CD14-positive monocyte (primary cell): ENCODE results near the gene FBXO8. TPM values are rescaled to one million over a fixed set of nuclear protein-coding genes. Genes with fewer than 3 reads are reported as not detected.

Source experiments
- DNase-seq, 3 donors: peaks; one replicate each; pipeline ENCODE4 v3.0.0-alpha.2; 2011 to 2022
- H2AFZ ChIP-seq: 2 replicates; pipeline ENCODE4 v1.6.0; 2012; ENCODE audit warnings: mild to moderate bottlenecking, low read depth, low read length, inconsistent platforms; ENCODE audit not compliant: insufficient read depth, poor library complexity, severe bottlenecking
- H3K27ac ChIP-seq, 2 donors: 1 replicate in 1 of 2; 2 replicates in 1 of 2; pipeline ENCODE4 v1.5.1; 2012 to 2013; ENCODE audit warnings: low read length in 2 of 2, control low read depth in 1 of 2, inconsistent platforms in 1 of 2, low read depth in 1 of 2, mild to moderate bottlenecking in 1 of 2
- H3K27me3 ChIP-seq, 2 donors: one replicate each; pipeline versions ENCODE4 v1.6.0 to v1.6.1; 2011 to 2013; ENCODE audit warnings: low read length in 2 of 2; ENCODE audit not compliant: control insufficient read depth in 2 of 2, insufficient read depth in 2 of 2
- H3K36me3 ChIP-seq, 2 donors: replicated peaks in 1 of 2; 1 replicate in 1 of 2; 2 replicates in 1 of 2; pipeline versions ENCODE4 v1.5.1 to v1.6.1; 2012 to 2013; ENCODE audit warnings: low read length in 2 of 2, control low read depth in 1 of 2, inconsistent platforms in 1 of 2, mild to moderate bottlenecking in 1 of 2; ENCODE audit not compliant: insufficient read depth in 2 of 2, control insufficient read depth in 1 of 2
- H3K4me1 ChIP-seq, 2 donors: 1 replicate in 1 of 2; 2 replicates in 1 of 2; pipeline versions ENCODE4 v1.5.1 to v1.6.1; 2012 to 2013; ENCODE audit warnings: low read length in 2 of 2, control low read depth in 1 of 2, inconsistent platforms in 1 of 2, mild to moderate bottlenecking in 1 of 2, moderate library complexity in 1 of 2; ENCODE audit not compliant: insufficient read depth in 2 of 2, control insufficient read depth in 1 of 2
- H3K4me2 ChIP-seq: replicated peaks from 2 replicates; pipeline ENCODE3; 2012; ENCODE audit warnings: low read length, moderate library complexity, mild to moderate bottlenecking; ENCODE audit not compliant: poor library complexity, severe bottlenecking; ENCODE audit errors: extremely low read depth
- H3K4me3 ChIP-seq, 3 experiments: fragments of 200-600 bp in 1 of 3; sonication (generic) in 1 of 3; replicated peaks in 1 of 3; 1 replicate in 2 of 3; 2 replicates in 1 of 3; pipeline ENCODE4 v1.5.1; 2011 to 2013; ENCODE audit warnings: low read length in 3 of 3, mild to moderate bottlenecking in 3 of 3, control low read depth in 2 of 3, low read depth in 2 of 3, inconsistent platforms in 1 of 3, moderate library complexity in 1 of 3
- H3K79me2 ChIP-seq: 2 replicates; pipeline ENCODE4 v1.6.0; 2012; ENCODE audit warnings: mild to moderate bottlenecking, control low read depth, inconsistent platforms, low read length, moderate library complexity; ENCODE audit not compliant: insufficient read depth
- H3K9ac ChIP-seq: 2 replicates; pipeline ENCODE4 v1.6.0; 2017; ENCODE audit warnings: low read length, mild to moderate bottlenecking; ENCODE audit not compliant: insufficient read depth, poor library complexity, severe bottlenecking
- H3K9me3 ChIP-seq, 2 donors: replicated peaks in 1 of 2; 1 replicate in 1 of 2; 2 replicates in 1 of 2; pipeline versions ENCODE4 v1.5.1 to v1.6.1; 2012 to 2013; ENCODE audit warnings: low read length in 2 of 2, control low read depth in 1 of 2; ENCODE audit not compliant: control insufficient read depth in 1 of 2, insufficient read depth in 1 of 2
- H4K20me1 ChIP-seq: 2 replicates; pipeline ENCODE4 v1.6.0; 2012; ENCODE audit warnings: mild to moderate bottlenecking, low read length, control low read depth, moderate library complexity; ENCODE audit not compliant: insufficient read depth
- H3K27ac Mint-ChIP-seq, 7 donors: one replicate each; pipeline ENCODE4 v1.8.0; 2020; ENCODE audit warnings: mild to moderate bottlenecking in 7 of 7, mixed read lengths in 7 of 7, moderate library complexity in 6 of 7, inconsistent platforms in 2 of 7
- H3K27me3 Mint-ChIP-seq, 3 donors: one replicate each; pipeline ENCODE4 v1.8.0; 2021 to 2022; ENCODE audit warnings: low read depth in 3 of 3, mild to moderate bottlenecking in 3 of 3, mixed read lengths in 3 of 3, moderate library complexity in 3 of 3, inconsistent platforms in 1 of 3
- H3K36me3 Mint-ChIP-seq, 2 donors: one replicate each; pipeline ENCODE4 v1.8.0; 2020; ENCODE audit warnings: mixed read lengths in 2 of 2, inconsistent platforms in 1 of 2, mild to moderate bottlenecking in 1 of 2
- H3K4me1 Mint-ChIP-seq: one replicate; pipeline ENCODE4 v1.8.0; 2020; ENCODE audit warnings: mild to moderate bottlenecking, mixed read lengths
- H3K4me3 Mint-ChIP-seq, 2 donors: one replicate each; pipeline ENCODE4 v1.8.0; 2020; ENCODE audit warnings: mild to moderate bottlenecking in 2 of 2, mixed read lengths in 2 of 2, moderate library complexity in 1 of 2
- H3K9me3 Mint-ChIP-seq, 7 donors: one replicate each; pipeline ENCODE4 v1.8.0; 2020 to 2022; ENCODE audit warnings: mixed read lengths in 7 of 7, mild to moderate bottlenecking in 6 of 7, moderate library complexity in 6 of 7, inconsistent platforms in 2 of 7
- WGBS: methylation state at CpG from one replicate; pipeline ENCODE4 v1.1.5; 2013; ENCODE audit warnings: missing lambda C conversion rate; ENCODE audit not compliant: insufficient coverage; 5-methylcytosine and 5-hydroxymethylcytosine counted together
- intact Hi-C, 2 donors: fragments of 100-400 bp; cut with micrococcal nuclease; formaldehyde crosslinking; loops; one replicate each; pipeline versions ENCODE4 v1.15.0 to v1.15.1; 2023
- polyA plus RNA-seq, 3 donors: library from polyadenylated mRNA; depleted of rRNA in 1 of 3; unstranded in 2 of 3; stranded (reverse) in 1 of 3; fragments of 300-500 nt in 2 of 3; fragments of >200 nt in 1 of 3; fragmentation: Illumina TruSeq in 2 of 3; gene quantifications; 1 replicate in 2 of 3; 2 replicates in 1 of 3; pipeline ENCODE4 v1.2.3, GENCODE V29; 2012 to 2021
- TF ChIP-seq, protein P1 (sequence below): fragments of 200-600 bp; IDR thresholded peaks from one replicate; pipeline ENCODE4 v1.8.0; 2022; ENCODE audit warnings: antibody characterized with exemption, mild to moderate bottlenecking

FBXO8 gene
- polyA plus RNA-seq, 3 donors: 3.9 to 6.5 (median 5.4) TPM

DNA sequence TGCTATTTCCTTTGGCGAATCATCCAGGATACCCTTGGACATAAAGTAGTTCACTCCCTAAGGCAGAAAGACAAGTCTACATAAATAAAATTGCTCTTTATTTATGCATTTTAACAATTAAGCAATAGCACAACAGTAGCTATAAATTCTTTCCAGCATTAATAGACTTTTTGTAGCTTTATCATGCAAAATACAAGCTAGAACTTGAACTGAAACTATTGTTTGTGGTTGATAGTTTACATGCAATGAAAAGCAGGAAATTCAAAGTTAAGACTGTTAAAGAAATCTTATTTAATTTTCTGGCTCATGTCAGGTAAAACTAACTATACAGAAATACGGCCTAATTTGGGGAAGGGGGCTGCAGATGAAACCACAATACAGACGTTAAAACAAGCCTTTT is 42.3 kb downstream of the FBXO8 start:
- no peaks in the 10 kb centered on the region for H3K27me3 Mint-ChIP-seq
- no peaks in the 10 kb centered on the region for H3K4me1 ChIP-seq
- H3K27ac ChIP-seq: no peak overlapping the region
- TF ChIP-seq, protein P1, sequence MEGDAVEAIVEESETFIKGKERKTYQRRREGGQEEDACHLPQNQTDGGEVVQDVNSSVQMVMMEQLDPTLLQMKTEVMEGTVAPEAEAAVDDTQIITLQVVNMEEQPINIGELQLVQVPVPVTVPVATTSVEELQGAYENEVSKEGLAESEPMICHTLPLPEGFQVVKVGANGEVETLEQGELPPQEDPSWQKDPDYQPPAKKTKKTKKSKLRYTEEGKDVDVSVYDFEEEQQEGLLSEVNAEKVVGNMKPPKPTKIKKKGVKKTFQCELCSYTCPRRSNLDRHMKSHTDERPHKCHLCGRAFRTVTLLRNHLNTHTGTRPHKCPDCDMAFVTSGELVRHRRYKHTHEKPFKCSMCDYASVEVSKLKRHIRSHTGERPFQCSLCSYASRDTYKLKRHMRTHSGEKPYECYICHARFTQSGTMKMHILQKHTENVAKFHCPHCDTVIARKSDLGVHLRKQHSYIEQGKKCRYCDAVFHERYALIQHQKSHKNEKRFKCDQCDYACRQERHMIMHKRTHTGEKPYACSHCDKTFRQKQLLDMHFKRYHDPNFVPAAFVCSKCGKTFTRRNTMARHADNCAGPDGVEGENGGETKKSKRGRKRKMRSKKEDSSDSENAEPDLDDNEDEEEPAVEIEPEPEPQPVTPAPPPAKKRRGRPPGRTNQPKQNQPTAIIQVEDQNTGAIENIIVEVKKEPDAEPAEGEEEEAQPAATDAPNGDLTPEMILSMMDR: no peak
- DNase-seq: no peak
- H3K27me3 ChIP-seq: no peaks in the 10 kb centered on the region
- H3K36me3 Mint-ChIP-seq: peaks cover 21 to 27% of the 10 kb centered on the region in 2 donors
- peaks cover 31 to 44% of the 10 kb centered on the region in 2 donors for H3K36me3 ChIP-seq
- no peak overlapping the region for H3K4me3 ChIP-seq
- H3K4me1 Mint-ChIP-seq: no peaks in the 10 kb centered on the region
- H2AFZ ChIP-seq: no peak overlapping the region
- H3K4me2 ChIP-seq: no peak overlapping the region
- H3K9me3 ChIP-seq: no peaks in the 10 kb centered on the region
- no peak overlapping the region for H3K9ac ChIP-seq
- no peaks in the 10 kb centered on the region for H3K9me3 Mint-ChIP-seq
- no CpG with 5 or more reads among the region's 3 CpGs for WGBS
- intact Hi-C loops: no loop called here
- H4K20me1 ChIP-seq: no peaks in the 10 kb centered on the region
- no peak overlapping the region for H3K4me3 Mint-ChIP-seq
- H3K79me2 ChIP-seq: no peaks in the 10 kb centered on the region
- no peak overlapping the region for H3K27ac Mint-ChIP-seq

DNA sequence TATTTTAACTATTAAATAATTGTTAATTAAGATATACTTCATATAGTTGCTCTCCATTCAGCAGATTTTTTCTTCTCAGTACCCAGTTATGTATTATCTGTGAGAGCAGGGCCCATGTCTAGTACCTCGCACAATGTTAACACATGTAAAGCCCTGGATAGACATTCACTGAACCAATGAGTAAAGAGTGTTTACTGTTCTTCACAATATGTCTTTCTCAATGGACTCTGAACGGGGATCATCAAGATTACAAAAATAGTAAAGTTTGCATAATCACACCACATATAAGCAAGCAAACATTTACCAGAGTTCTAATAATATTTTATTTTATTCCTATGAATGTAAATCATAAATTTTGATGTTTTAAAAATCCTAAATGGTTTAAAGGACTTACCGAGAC is 47.1 kb downstream of the FBXO8 start:
- no peak overlapping the region for H3K4me3 ChIP-seq
- DNase-seq: no peak
- H3K9me3 ChIP-seq: no peaks in the 10 kb centered on the region
- no peaks in the 10 kb centered on the region for H3K4me1 ChIP-seq
- intact Hi-C loops: no loop called here
- H4K20me1 ChIP-seq: no peaks in the 10 kb centered on the region
- H3K4me2 ChIP-seq: no peak overlapping the region
- no peak overlapping the region for H3K27ac Mint-ChIP-seq
- no peak overlapping the region for H3K9ac ChIP-seq
- no peaks in the 10 kb centered on the region for H3K79me2 ChIP-seq
- no peaks in the 10 kb centered on the region for H3K27me3 Mint-ChIP-seq
- no peak overlapping the region for H3K27ac ChIP-seq
- no peaks in the 10 kb centered on the region for H3K27me3 ChIP-seq
- H3K36me3 ChIP-seq: peaks cover 31 to 53% of the 10 kb centered on the region in 2 donors
- WGBS: no CpG with 5 or more reads among the region's 3 CpGs
- no peak overlapping the region for H3K4me3 Mint-ChIP-seq
- H3K36me3 Mint-ChIP-seq: peaks cover 28 to 36% of the 10 kb centered on the region in 2 donors
- TF ChIP-seq, protein P1: no peak
- H2AFZ ChIP-seq: no peak overlapping the region
- H3K9me3 Mint-ChIP-seq: no peaks in the 10 kb centered on the region
- H3K4me1 Mint-ChIP-seq: no peaks in the 10 kb centered on the region
